Neural progenitor cell (in vitro differentiated cells): ENCODE data around the gene C14orf132. TPM values are rescaled to one million over a fixed set of nuclear protein-coding genes. Genes with fewer than 3 reads are reported as not detected.

ENCODE experiments used
- DNase-seq: peaks from one replicate; pipeline ENCODE4 v3.0.0-alpha.2; 2016; ENCODE audit warnings: low spot score
- H2AFZ ChIP-seq: fragments of 200-600 bp; sonication (generic); replicated peaks from 2 replicates; pipeline ENCODE4 v1.6.1; 2016; ENCODE audit warnings: antibody characterized with exemption
- H3F3A ChIP-seq: fragments of 200-600 bp; sonication (generic); 2 replicates; pipeline ENCODE4 v1.6.1; 2016; ENCODE audit warnings: antibody characterized with exemption, low read depth
- H3K27ac ChIP-seq: fragments of 200-600 bp; sonication (generic); 2 replicates; pipeline ENCODE4 v1.5.1; 2016; ENCODE audit warnings: mild to moderate bottlenecking
- H3K27me3 ChIP-seq: fragments of 200-600 bp; sonication (generic); 2 replicates; pipeline ENCODE4 v1.6.1; 2016; ENCODE audit warnings: mild to moderate bottlenecking, moderate library complexity
- H3K36me3 ChIP-seq: fragments of 200-600 bp; sonication (generic); 2 replicates; pipeline ENCODE4 v1.5.1; 2016
- H3K4me1 ChIP-seq: fragments of 200-600 bp; sonication (generic); 2 replicates; pipeline ENCODE4 v1.6.1; 2016; ENCODE audit warnings: mixed run types
- H3K4me2 ChIP-seq: fragments of 200-600 bp; sonication (generic); 2 replicates; pipeline ENCODE4 v1.6.1; 2016
- H3K4me3 ChIP-seq: fragments of 200-600 bp; sonication (generic); 2 replicates; pipeline ENCODE4 v1.5.1; 2016
- H3K79me2 ChIP-seq: fragments of 200-600 bp; sonication (generic); 2 replicates; pipeline ENCODE4 v1.6.1; 2016; ENCODE audit warnings: low read depth
- H3K9ac ChIP-seq: fragments of 200-600 bp; sonication (generic); 2 replicates; pipeline ENCODE4 v1.6.1; 2016
- H3K9me3 ChIP-seq: fragments of 200-600 bp; sonication (generic); 2 replicates; pipeline ENCODE4 v1.5.1; 2016; ENCODE audit warnings: low read depth
- H4K20me1 ChIP-seq: fragments of 200-600 bp; sonication (generic); 2 replicates; pipeline ENCODE4 v1.6.1; 2016; ENCODE audit warnings: low read depth
- H3K27ac Mint-ChIP-seq: 3 replicates; pipeline ENCODE4 v1.8.0; 2021; ENCODE audit warnings: mixed read lengths
- H3K27me3 Mint-ChIP-seq: 2 replicates; pipeline ENCODE4 v1.8.0; 2022; ENCODE audit warnings: low read depth, mild to moderate bottlenecking, inconsistent platforms, moderate library complexity, mixed read lengths; ENCODE audit not compliant: insufficient read depth
- H3K36me3 Mint-ChIP-seq: 3 replicates; pipeline ENCODE4 v1.8.0; 2021; ENCODE audit warnings: mixed read lengths
- H3K4me1 Mint-ChIP-seq: 3 replicates; pipeline ENCODE4 v1.8.0; 2021; ENCODE audit warnings: mixed read lengths
- H3K4me3 Mint-ChIP-seq: 3 replicates; pipeline ENCODE4 v1.8.0; 2021; ENCODE audit warnings: mild to moderate bottlenecking, moderate library complexity, mixed read lengths
- H3K9me3 Mint-ChIP-seq: 3 replicates; pipeline ENCODE4 v1.8.0; 2020; ENCODE audit warnings: mixed read lengths
- CTCF ChIP-seq: fragments of 200-600 bp; sonication (generic); IDR thresholded peaks from 2 replicates; pipeline ENCODE4 v1.5.1; 2017; ENCODE audit warnings: antibody characterized with exemption, mild to moderate bottlenecking
- EZH2 ChIP-seq: fragments of 200-600 bp; sonication (generic); IDR thresholded peaks from 2 replicates; pipeline ENCODE4 v1.6.1; 2017; ENCODE audit warnings: antibody characterized with exemption, mild to moderate bottlenecking, moderate library complexity
- EZH2phosphoT487 ChIP-seq: fragments of 200-600 bp; sonication (generic); IDR thresholded peaks from 2 replicates; pipeline ENCODE4 v1.6.1; 2017; ENCODE audit warnings: antibody characterized with exemption
- total RNA-seq: library from RNA; depleted of rRNA; stranded (reverse); fragments of >200 nt; gene quantifications from 2 replicates; pipeline ENCODE4 v1.2.3, GENCODE V29; 2015; ENCODE audit warnings: low replicate concordance

The C14orf132 gene
- total RNA-seq, 1 donor from 2014 or later = 8.1 TPM

DNA sequence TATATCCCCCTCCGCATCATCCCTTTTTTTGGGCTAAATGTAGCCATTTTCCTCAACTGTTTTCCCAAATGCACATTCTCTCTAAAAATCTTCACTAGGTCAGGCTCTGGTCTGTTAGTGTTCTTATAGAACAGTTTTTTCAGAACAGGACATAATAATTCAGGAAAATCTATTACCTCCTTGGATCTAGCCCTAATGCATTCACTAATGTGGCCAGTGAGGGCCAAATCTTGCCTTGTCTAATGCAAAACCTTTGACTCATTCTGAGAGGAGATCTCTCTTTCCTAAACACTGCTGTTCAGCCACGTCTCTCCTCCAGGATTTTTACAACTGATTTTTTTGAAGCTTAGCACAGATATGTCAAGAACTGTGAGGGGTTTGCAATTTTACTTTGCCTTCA, 15.5 kb downstream of the C14orf132 start:
- Histone ChIP-seq H3K4me1 (peaks cover 23% of the 10 kb centered on the region), H3K79me2 (no peaks in the 10 kb centered on the region), H3K4me3 (no peak overlapping the region), H3K9me3 (no peaks in the 10 kb centered on the region), H3K27ac (no peak overlapping the region), H3K4me2 (no peak overlapping the region), H3K27me3 (no peaks in the 10 kb centered on the region), H3F3A (peaks cover 19% of the 10 kb centered on the region), H2AFZ (no peak overlapping the region), H3K36me3 (no peaks in the 10 kb centered on the region), H4K20me1 (peaks cover 13% of the 10 kb centered on the region), H3K9ac (no peak overlapping the region)
- Mint-ChIP-seq H3K4me3 (peak overlapping the region; percentile 19), H3K4me1 (peaks cover 70% of the 10 kb centered on the region), H3K36me3 (peaks cover 16% of the 10 kb centered on the region), H3K27me3 (peaks cover 7% of the 10 kb centered on the region), H3K27ac (no peak overlapping the region), H3K9me3 (no peaks in the 10 kb centered on the region)
- DNase-seq = no peak
- TF ChIP-seq CTCF (no peak), EZH2 (no peak), EZH2phosphoT487 (no peak)

GRCh38 chr14:96055065-96055752, 16.0 kb downstream of the C14orf132 start:
- Histone ChIP-seq H3K27ac (no peak overlapping the region), H3K36me3 (no peaks in the 10 kb centered on the region), H3K4me3 (no peak overlapping the region), H3K79me2 (no peaks in the 10 kb centered on the region), H3K27me3 (no peaks in the 10 kb centered on the region), H3K4me1 (peaks cover 23% of the 10 kb centered on the region), H3F3A (peaks cover 19% of the 10 kb centered on the region), H3K9me3 (no peaks in the 10 kb centered on the region), H2AFZ (no peak overlapping the region), H4K20me1 (peaks cover 13% of the 10 kb centered on the region), H3K4me2 (no peak overlapping the region), H3K9ac (no peak overlapping the region)
- H3K27me3 Mint-ChIP-seq = peaks cover 7% of the 10 kb centered on the region
- H3K27ac Mint-ChIP-seq = no peak overlapping the region
- no peaks in the 10 kb centered on the region for H3K9me3 Mint-ChIP-seq
- H3K4me1 Mint-ChIP-seq = peaks cover 75% of the 10 kb centered on the region
- DNase-seq = no peak
- peaks cover 13% of the 10 kb centered on the region for H3K36me3 Mint-ChIP-seq
- TF ChIP-seq EZH2phosphoT487 = no peak
- TF ChIP-seq CTCF = no peak
- no peak for TF ChIP-seq EZH2
- H3K4me3 Mint-ChIP-seq = peak overlapping the region; percentile 19

DNA sequence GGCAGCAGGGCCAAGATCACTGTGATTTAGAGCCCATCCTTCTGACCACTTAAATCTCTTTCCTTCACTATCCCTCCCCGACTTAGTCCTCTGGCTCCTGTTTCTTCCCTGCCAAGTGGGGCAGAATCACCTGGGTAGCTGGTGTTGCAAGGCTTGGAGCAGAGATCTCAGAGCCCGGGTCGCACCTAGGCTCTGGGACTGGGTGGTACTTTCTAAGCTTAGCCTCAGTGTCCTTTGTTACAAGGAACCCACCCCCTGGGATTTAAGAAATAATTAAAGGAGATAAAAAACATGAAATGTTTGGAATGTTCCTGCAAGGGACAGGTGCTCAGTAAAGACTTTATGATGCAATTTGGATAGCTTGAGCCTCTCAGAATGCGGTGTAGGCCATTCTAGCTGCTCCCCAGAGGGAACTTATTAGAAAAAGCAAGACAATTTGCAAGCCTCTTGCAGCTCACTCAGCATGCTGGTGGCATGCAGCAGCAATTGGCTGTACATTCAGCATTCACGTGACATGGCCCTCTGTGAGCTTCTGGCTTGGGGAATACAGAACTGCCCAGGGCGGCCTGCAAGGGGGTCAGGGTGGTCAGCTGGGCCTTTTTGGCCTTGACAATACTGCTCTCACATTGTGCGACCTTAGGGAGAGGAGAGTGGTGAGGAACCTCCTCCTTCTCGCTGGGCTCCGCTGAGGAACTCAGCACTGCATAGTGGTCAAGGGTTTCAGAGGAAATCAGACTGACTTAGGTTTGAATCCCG, 16.8 kb downstream of the C14orf132 start:
- Histone ChIP-seq H3F3A (peaks cover 19% of the 10 kb centered on the region), H3K27ac (no peak overlapping the region), H2AFZ (no peak overlapping the region), H3K9me3 (no peaks in the 10 kb centered on the region), H3K4me2 (no peak overlapping the region), H3K27me3 (no peaks in the 10 kb centered on the region), H3K36me3 (no peaks in the 10 kb centered on the region), H3K79me2 (no peaks in the 10 kb centered on the region), H3K9ac (no peak overlapping the region), H3K4me3 (no peak overlapping the region), H3K4me1 (peaks cover 23% of the 10 kb centered on the region), H4K20me1 (peaks cover 13% of the 10 kb centered on the region)
- Mint-ChIP-seq H3K36me3 (peaks cover 18% of the 10 kb centered on the region), H3K27me3 (peaks cover 11% of the 10 kb centered on the region), H3K9me3 (no peaks in the 10 kb centered on the region), H3K4me3 (no peak overlapping the region), H3K4me1 (peaks cover 77% of the 10 kb centered on the region), H3K27ac (no peak overlapping the region)
- no peak for TF ChIP-seq EZH2
- TF ChIP-seq CTCF = no peak
- DNase-seq = no peak
